K562 (cell line): Measurements from ENCODE around the gene FBRS. TPM values are rescaled to one million over a fixed set of nuclear protein-coding genes. Genes with fewer than 3 reads are reported as not detected.
A peak's percentile ranks its signal among the peaks of the same experiment; 100 is the strongest.

ENCODE experiments used
- BRD4 ChIP-seq: fragments of 200-600 bp; sonication (generic); IDR thresholded peaks from 2 replicates; pipeline ENCODE4 v1.6.1; 2017; ENCODE audit warnings: inconsistent platforms
- E2F6 ChIP-seq, 2 experiments: IDR thresholded peaks; 2 replicates each; pipeline ENCODE4 v1.6.1; 2011; ENCODE audit warnings: borderline replicate concordance in 1 of 2, control low read depth in 1 of 2, low read depth in 1 of 2, low read length in 1 of 2, mild to moderate bottlenecking in 1 of 2, mixed read lengths in 1 of 2, moderate library complexity in 1 of 2; ENCODE audit not compliant: insufficient read depth in 1 of 2, insufficient read length in 1 of 2, poor library complexity in 1 of 2, severe bottlenecking in 1 of 2; ENCODE audit errors: extremely low read depth in 1 of 2
- GTF2F1 ChIP-seq: IDR thresholded peaks from 2 replicates; pipeline ENCODE4 v1.6.1; 2011; ENCODE audit warnings: low read depth, low read length, improper control_type of control experiment
- ILF3 ChIP-seq: fragments of 450-650 bp; IDR thresholded peaks from 2 replicates; pipeline ENCODE4 v1.6.1; 2018; ENCODE audit warnings: antibody characterized with exemption, mild to moderate bottlenecking, moderate library complexity, borderline replicate concordance
- MBD1 ChIP-seq: fragments of 250-450 bp; sonication (Bioruptor Pico); IDR thresholded peaks from 2 replicates; pipeline ENCODE4 v1.8.0; 2022; ENCODE audit warnings: inconsistent platforms
- MCM3 ChIP-seq: fragments of 450-650 bp; IDR thresholded peaks from 2 replicates; pipeline ENCODE4 v1.6.1; 2016
- MITF ChIP-seq: IDR thresholded peaks from 2 replicates; pipeline ENCODE4 v1.6.1; 2014; ENCODE audit warnings: antibody characterized with exemption
- NFIC ChIP-seq: fragments of 450-650 bp; IDR thresholded peaks from 2 replicates; pipeline ENCODE4 v1.6.1; 2017; ENCODE audit warnings: mild to moderate bottlenecking, inconsistent platforms
- PHF8 ChIP-seq: fragments of 200-600 bp; sonication (generic); IDR thresholded peaks from 2 replicates; pipeline ENCODE4 v1.6.1; 2012; ENCODE audit warnings: mixed run types, mild to moderate bottlenecking, inconsistent platforms, low read length, moderate library complexity, borderline replicate concordance
- POLR2B ChIP-seq: fragments of 450-650 bp; IDR thresholded peaks from 2 replicates; pipeline ENCODE4 v1.6.1; 2018; ENCODE audit warnings: low read depth; ENCODE audit not compliant: partially characterized antibody
- RBFOX2 ChIP-seq: fragments of 200-400 bp; formaldehyde crosslinking; IDR thresholded peaks from 2 replicates; pipeline ENCODE4 v1.6.1; 2017; ENCODE audit warnings: low read depth, mild to moderate bottlenecking, low read length, moderate library complexity
- SLC30A9 ChIP-seq: fragments of 250-450 bp; sonication (Bioruptor Pico); IDR thresholded peaks from 2 replicates; pipeline ENCODE4 v1.8.0; 2022; ENCODE audit warnings: mild to moderate bottlenecking, moderate library complexity
- SMAD1 ChIP-seq: fragments of 150-350 bp; IDR thresholded peaks from 2 replicates; pipeline ENCODE4 v1.6.1; 2014; ENCODE audit warnings: low read length, low read depth; ENCODE audit not compliant: partially characterized antibody
- SMARCE1 ChIP-seq: fragments of 450-650 bp; IDR thresholded peaks from 2 replicates; pipeline ENCODE4 v1.7.1; 2016; ENCODE audit warnings: mild to moderate bottlenecking
- TBP ChIP-seq: optimal IDR thresholded peaks from 2 replicates; pipeline ENCODE3; 2011; ENCODE audit warnings: low read depth, low read length, improper control_type of control experiment
- THAP12 ChIP-seq: fragments of 250-450 bp; sonication (Bioruptor Pico); IDR thresholded peaks from 2 replicates; pipeline ENCODE4 v1.9.0; 2021; ENCODE audit warnings: mild to moderate bottlenecking, inconsistent platforms
- U2AF1 ChIP-seq: fragments of 200-400 bp; formaldehyde crosslinking; optimal IDR thresholded peaks from 2 replicates; pipeline ENCODE3; 2017; ENCODE audit warnings: mild to moderate bottlenecking, low read depth, low read length, moderate library complexity
- YY1 ChIP-seq, 3 experiments: IDR thresholded peaks; 2 replicates each; pipeline ENCODE4 v1.6.1; 2011; ENCODE audit warnings: low read length in 2 of 3, mild to moderate bottlenecking in 2 of 3, moderate library complexity in 2 of 3, borderline replicate concordance in 1 of 3, control low read depth in 1 of 3, low read depth in 1 of 3; ENCODE audit not compliant: insufficient read depth in 3 of 3, insufficient replicate concordance in 2 of 3, control insufficient read depth in 1 of 3, insufficient read length in 1 of 3; ENCODE audit errors: extremely low read depth in 1 of 3
- ZNF217 ChIP-seq: sonication (generic); formaldehyde crosslinking; IDR thresholded peaks from 2 replicates; pipeline ENCODE4 v1.8.0; 2022; ENCODE audit warnings: mild to moderate bottlenecking, missing genetic modification reagents
- ZNF263 ChIP-seq: sonication (generic); formaldehyde crosslinking; IDR thresholded peaks from 2 replicates; pipeline ENCODE4 v1.8.0; 2022; ENCODE audit warnings: mild to moderate bottlenecking, missing genetic modification reagents, borderline replicate concordance
- polyA plus RNA-seq, 8 experiments: library from polyadenylated mRNA; depleted of rRNA in 4 of 8; stranded (reverse) in 5 of 8; unstranded in 3 of 8; fragments of >200 nt; fragmentation: Nextera tagmentation in 2 of 8; fragmentation: Illumina TruSeq in 1 of 8; extraction: Ambion mirVana in 2 of 8; extraction: Trizol in 1 of 8; gene quantifications; 2 replicates each; pipeline versions ENCODE4 v1.2.1 to v1.2.3, GENCODE V29; 2011 to 2014; ENCODE audit warnings: inconsistent platforms in 1 of 8, missing spikeins in 1 of 8
- total RNA-seq, 7 experiments: library from RNA; depleted of rRNA in 6 of 7; stranded (reverse); fragments of >200 nt in 6 of 7; fragmentation: Illumina TruSeq in 2 of 7; extraction: Trizol in 2 of 7; gene quantifications; 2 replicates each; pipeline versions ENCODE4 v1.2.1 to v1.2.3, GENCODE V29; 2011 to 2021; ENCODE audit warnings: low replicate concordance in 1 of 7

FBRS gene
- total and polyA plus RNA-seq, 9 of the 15 experiments (the other 6 are each of a cell fraction or from before 2014, with no cell fraction given) = 0.32 to 59.5 (median 13.1) TPM

GRCh38 chr16:30698139-30698815, 40.0 kb downstream of the FBRS start (continued):
- TF ChIP-seq MBD1 (CRISPR knock-in tag) (no peak), MCM3 (no peak), PHF8 (peak; percentile 97), POLR2B (peak; percentile 83), TBP (peak; percentile 94), MITF (peak; percentile 5; the same call in 1 of the 2 replicates), RBFOX2 (peak; percentile 98), GTF2F1 (peak; percentile 83), ILF3 (no peak), U2AF1 (peak; percentile 78), SMAD1 (peak; percentile 25), SMARCE1 (0 out of 2 replicates have a peak, but pooled peaks have one; percentile 34), NFIC (peak; percentile 68), E2F6 (IDR thresholded peaks at IDR 0.05; ENCODE audit: borderline replicate concordance in 1 of 2, extremely low read depth in 1 of 2, insufficient read depth in 1 of 2, insufficient read length in 1 of 2, low read depth in 1 of 2, low read length in 1 of 2, poor library complexity in 1 of 2, severe bottlenecking in 1 of 2) (peak; percentile 70 to 86), SLC30A9 (CRISPR knock-in tag) (0 out of 2 replicates have a peak, but pooled peaks have one; percentile 55), ZNF217 (CRISPR knock-in tag) (no peak), BRD4 (peak; percentile 98), THAP12 (CRISPR knock-in tag) (peak; percentile 88; the same call in 1 of the 2 replicates), ZNF263 (CRISPR knock-in tag) (peak; percentile 69; the same call in 1 of the 2 replicates), YY1 (IDR thresholded peaks at IDR 0.05; ENCODE audit: borderline replicate concordance in 1 of 3, control insufficient read depth in 1 of 3, extremely low read depth in 1 of 3, insufficient read depth in 3 of 3, insufficient read length in 1 of 3, insufficient replicate concordance in 2 of 3, low read depth in 1 of 3, low read length in 2 of 3) (peak; percentile 91 to 96 (median 96))
